Measurements from ENCODE around the gene SFTPA2.
A peak's percentile ranks its signal among the peaks of the same experiment; 100 is the strongest.
"Not testable (repeated sequence)": the region's sequence is repeated elsewhere in the genome, so short reads cannot be mapped to it uniquely, and the experiment has no call there.

SFTPA2 gene

GRCh38 chr10:79542626-79543025 is 17.6 kb downstream of the SFTPA2 start:
- Mint-ChIP-seq H3K4me3 (no peak overlapping the region), H3K27me3 (peaks cover 9% of the 10 kb centered on the region), H3K36me3 (no peaks in the 10 kb centered on the region), H3K27ac (no peak overlapping the region), H3K9me3 (peaks cover 8% of the 10 kb centered on the region), H3K4me1 (no peaks in the 10 kb centered on the region)
- no peak for ATAC-seq

GRCh38 chr10:79540930-79541329 is 19.3 kb downstream of the SFTPA2 start:
- H3K4me1 Mint-ChIP-seq, H3K36me3 Mint-ChIP-seq, H3K4me3 Mint-ChIP-seq, H3K27ac Mint-ChIP-seq, H3K9me3 Mint-ChIP-seq, H3K27me3 Mint-ChIP-seq: not testable (repeated sequence)
- ATAC-seq = peak; percentile 68

- not testable (repeated sequence) for H3K4me3 Mint-ChIP-seq, H3K4me1 Mint-ChIP-seq, H3K27ac Mint-ChIP-seq, H3K9me3 Mint-ChIP-seq, H3K36me3 Mint-ChIP-seq, H3K27me3 Mint-ChIP-seq, ATAC-seq
Measured at GRCh38 chr10:79538311-79538710, 21.9 kb downstream of the SFTPA2 start.

- H3K36me3 Mint-ChIP-seq, ATAC-seq, H3K4me1 Mint-ChIP-seq, H3K4me3 Mint-ChIP-seq, H3K27me3 Mint-ChIP-seq, H3K9me3 Mint-ChIP-seq, H3K27ac Mint-ChIP-seq: not testable (repeated sequence)
Measured at GRCh38 chr10:79533903-79534175, 26.4 kb downstream of the SFTPA2 start.

GRCh38 chr10:79533142-79533902 is 26.9 kb downstream of the SFTPA2 start:
- not testable (repeated sequence) for H3K4me3 Mint-ChIP-seq, H3K27me3 Mint-ChIP-seq, H3K9me3 Mint-ChIP-seq, H3K27ac Mint-ChIP-seq, H3K4me1 Mint-ChIP-seq, H3K36me3 Mint-ChIP-seq
- ATAC-seq = peak; percentile 72

GRCh38 chr10:79528261-79528660 is 31.9 kb downstream of the SFTPA2 start:
- H3K27ac Mint-ChIP-seq, H3K4me3 Mint-ChIP-seq, H3K27me3 Mint-ChIP-seq, ATAC-seq, H3K9me3 Mint-ChIP-seq, H3K4me1 Mint-ChIP-seq, H3K36me3 Mint-ChIP-seq: not testable (repeated sequence)

- H3K27ac Mint-ChIP-seq, H3K4me3 Mint-ChIP-seq, H3K27me3 Mint-ChIP-seq, H3K36me3 Mint-ChIP-seq, H3K9me3 Mint-ChIP-seq, H3K4me1 Mint-ChIP-seq: not testable (repeated sequence)
- ATAC-seq = peak; percentile 81
Measured at GRCh38 chr10:79525049-79525710, 35.0 kb downstream of the SFTPA2 start.

- not testable (repeated sequence) for H3K36me3 Mint-ChIP-seq, H3K27me3 Mint-ChIP-seq, H3K4me1 Mint-ChIP-seq, H3K27ac Mint-ChIP-seq, H3K9me3 Mint-ChIP-seq, H3K4me3 Mint-ChIP-seq
- ATAC-seq = peak; percentile 27
Measured at GRCh38 chr10:79523157-79523853, 36.9 kb downstream of the SFTPA2 start.

GRCh38 chr10:79522464-79522863 is 37.7 kb downstream of the SFTPA2 start:
- not testable (repeated sequence) for H3K9me3 Mint-ChIP-seq, H3K27ac Mint-ChIP-seq, H3K4me1 Mint-ChIP-seq, H3K4me3 Mint-ChIP-seq, H3K27me3 Mint-ChIP-seq, H3K36me3 Mint-ChIP-seq
- ATAC-seq = peak; percentile 42

GRCh38 chr10:79521751-79522150 is 38.5 kb downstream of the SFTPA2 start:
- not testable (repeated sequence) for H3K27me3 Mint-ChIP-seq, H3K4me1 Mint-ChIP-seq, ATAC-seq, H3K36me3 Mint-ChIP-seq, H3K9me3 Mint-ChIP-seq, H3K27ac Mint-ChIP-seq, H3K4me3 Mint-ChIP-seq

GRCh38 chr10:79517567-79517966 is 42.6 kb downstream of the SFTPA2 start:
- H3K27ac Mint-ChIP-seq, H3K36me3 Mint-ChIP-seq, H3K4me3 Mint-ChIP-seq, ATAC-seq, H3K4me1 Mint-ChIP-seq, H3K9me3 Mint-ChIP-seq, H3K27me3 Mint-ChIP-seq: not testable (repeated sequence)

- H3K36me3 Mint-ChIP-seq, H3K27ac Mint-ChIP-seq, H3K4me3 Mint-ChIP-seq, H3K27me3 Mint-ChIP-seq, ATAC-seq, H3K4me1 Mint-ChIP-seq, H3K9me3 Mint-ChIP-seq: not testable (repeated sequence)
Measured at GRCh38 chr10:79516532-79517205, 43.5 kb downstream of the SFTPA2 start.

- not testable (repeated sequence) for H3K36me3 Mint-ChIP-seq, H3K27ac Mint-ChIP-seq, ATAC-seq, H3K4me1 Mint-ChIP-seq, H3K9me3 Mint-ChIP-seq, H3K4me3 Mint-ChIP-seq
- peaks cover 17% of the 10 kb centered on the region for H3K27me3 Mint-ChIP-seq
Measured at GRCh38 chr10:79511891-79512583, 48.2 kb downstream of the SFTPA2 start, which contains the start of gene EIF5AL1. Gene EIF5AL1 (plus strand): TSS chr10:79512533. CDS start chr10:79512650, 117 bp downstream.

GRCh38 chr10:79509934-79510508 is 50.2 kb downstream of the SFTPA2 start:
- not testable (repeated sequence) for H3K36me3 Mint-ChIP-seq, H3K4me1 Mint-ChIP-seq, H3K4me3 Mint-ChIP-seq, ATAC-seq, H3K9me3 Mint-ChIP-seq, H3K27ac Mint-ChIP-seq
- peaks cover 26% of the 10 kb centered on the region for H3K27me3 Mint-ChIP-seq

Measured in stimulated activated memory B cell treated with anti-CD40 and anti-IgM and Interleukin-4, amounts not matched to agents 10 μg/mL and 1 μg/mL and 100 μg/mL, for 72 hours (primary cell).